ENCODE data around the gene VGLL4. TPM values are rescaled to one million over a fixed set of nuclear protein-coding genes. Genes with fewer than 3 reads are reported as not detected.

Gene VGLL4
- total RNA-seq, 1 experiment from 2014 or later = 43.0 TPM

- TF ChIP-seq ZNF281 (CRISPR knock-in tag; IDR thresholded peaks at IDR 0.05) = no peak
These were observed 8.6 kb downstream of the VGLL4 start (continued) for GRCh38 chr3:11634974-11635612.

DNA sequence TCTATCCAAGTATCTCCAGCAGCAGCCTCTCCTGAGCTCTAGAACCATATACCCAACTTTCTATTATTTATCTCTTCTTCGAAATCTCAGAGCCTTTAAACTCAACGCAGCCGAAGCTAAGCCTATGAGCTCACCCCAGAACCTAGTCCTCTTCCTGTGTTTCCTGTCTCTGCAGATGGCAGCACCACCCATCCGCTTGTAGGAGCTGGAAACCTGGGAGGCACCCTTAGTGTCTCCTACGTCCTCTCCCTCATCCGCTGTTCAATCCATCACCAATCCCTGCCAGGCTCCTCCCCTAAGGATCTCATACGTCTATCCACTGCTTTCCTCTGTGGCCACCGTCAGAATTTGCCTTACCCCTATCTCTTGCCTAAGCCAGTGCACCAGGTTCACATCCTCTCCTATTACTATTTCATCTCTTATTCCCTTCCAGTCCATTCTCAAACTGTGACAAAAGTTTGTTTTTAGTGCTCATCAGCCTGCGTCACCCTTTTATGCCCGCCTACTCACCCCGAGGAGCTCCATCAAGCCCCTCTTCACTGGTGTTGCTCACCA is 9.6 kb downstream of the VGLL4 start:
- POLR2A ChIA-PET = no interaction called here
- no peaks in the 10 kb centered on the region for H3K27me3 Mint-ChIP-seq (ENCODE audit: low read depth)
- H3K9me3 Mint-ChIP-seq = no peaks in the 10 kb centered on the region
- ATAC-seq (no peak), DNase-seq (ENCODE audit: low spot score) (no peak)
- TF ChIP-seq ZNF138 (CRISPR knock-in tag; conservative IDR thresholded peaks at IDR 0.05) (no peak), ZNF263 (CRISPR knock-in tag; IDR thresholded peaks at IDR 0.05; ENCODE audit: low read depth) (no peak), ZNF423 (CRISPR knock-in tag; IDR thresholded peaks at IDR 0.05) (no peak), MXD4 (CRISPR knock-in tag; IDR thresholded peaks at IDR 0.05; ENCODE audit: borderline replicate concordance) (no peak), GABPB1 (CRISPR knock-in tag; IDR thresholded peaks at IDR 0.05) (no peak), NFYB (CRISPR knock-in tag; conservative IDR thresholded peaks at IDR 0.05; ENCODE audit: low read depth) (no peak), ELF4 (CRISPR knock-in tag; IDR thresholded peaks at IDR 0.05; ENCODE audit: low read depth) (no peak), ATF2 (CRISPR knock-in tag; IDR thresholded peaks at IDR 0.05; ENCODE audit: borderline replicate concordance, low read depth) (no peak), IRF2 (CRISPR knock-in tag; IDR thresholded peaks at IDR 0.05; ENCODE audit: borderline replicate concordance, low read depth) (no peak)
- TF ChIP-seq, protein P1, sequence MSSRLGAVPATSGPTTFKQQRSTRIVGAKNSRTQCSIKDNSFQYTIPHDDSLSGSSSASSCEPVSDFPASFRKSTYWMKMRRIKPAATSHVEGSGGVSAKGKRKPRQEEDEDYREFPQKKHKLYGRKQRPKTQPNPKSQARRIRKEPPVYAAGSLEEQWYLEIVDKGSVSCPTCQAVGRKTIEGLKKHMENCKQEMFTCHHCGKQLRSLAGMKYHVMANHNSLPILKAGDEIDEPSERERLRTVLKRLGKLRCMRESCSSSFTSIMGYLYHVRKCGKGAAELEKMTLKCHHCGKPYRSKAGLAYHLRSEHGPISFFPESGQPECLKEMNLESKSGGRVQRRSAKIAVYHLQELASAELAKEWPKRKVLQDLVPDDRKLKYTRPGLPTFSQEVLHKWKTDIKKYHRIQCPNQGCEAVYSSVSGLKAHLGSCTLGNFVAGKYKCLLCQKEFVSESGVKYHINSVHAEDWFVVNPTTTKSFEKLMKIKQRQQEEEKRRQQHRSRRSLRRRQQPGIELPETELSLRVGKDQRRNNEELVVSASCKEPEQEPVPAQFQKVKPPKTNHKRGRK (CRISPR knock-in tag; IDR thresholded peaks at IDR 0.05; ENCODE audit: borderline replicate concordance) = no peak
- TF ChIP-seq, protein P2, sequence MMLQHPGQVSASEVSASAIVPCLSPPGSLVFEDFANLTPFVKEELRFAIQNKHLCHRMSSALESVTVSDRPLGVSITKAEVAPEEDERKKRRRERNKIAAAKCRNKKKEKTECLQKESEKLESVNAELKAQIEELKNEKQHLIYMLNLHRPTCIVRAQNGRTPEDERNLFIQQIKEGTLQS (CRISPR knock-in tag; conservative IDR thresholded peaks at IDR 0.05) = no peak
- peak overlapping the region; percentile 18; the same call in 1 of the 2 replicates for H3K27ac Mint-ChIP-seq
- CTCF ChIA-PET = interaction anchor here (0.8 to 1.0 kb wide), 2 partner anchors 77 to 96 kb away, joined by 3 read pairs; no protein-coding TSS in a partner anchor
- no peak overlapping the region for H3K4me3 Mint-ChIP-seq
- no peaks in the 10 kb centered on the region for H3K36me3 Mint-ChIP-seq
- peaks cover 68% of the 10 kb centered on the region for H3K4me1 Mint-ChIP-seq

DNA sequence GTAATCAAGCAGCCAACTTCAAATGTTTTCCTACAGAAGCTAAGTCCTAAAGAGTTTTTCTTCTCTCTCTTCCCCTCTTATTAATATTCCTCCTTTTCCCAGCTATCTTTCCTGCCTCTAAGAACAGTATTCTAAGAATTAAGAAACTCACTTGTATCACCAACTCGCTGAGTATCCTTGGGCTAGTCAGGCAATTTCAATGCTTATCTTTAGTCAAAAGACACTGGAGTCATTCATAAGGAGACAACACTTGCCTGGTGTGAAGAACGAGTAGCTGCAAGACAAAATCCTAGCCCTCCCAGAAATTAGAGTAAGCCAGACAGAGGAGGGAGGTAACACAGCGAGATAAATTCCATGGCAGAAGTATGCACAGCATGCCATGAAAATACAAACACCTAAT is 10.7 kb downstream of the VGLL4 start:
- DNase-seq (ENCODE audit: low spot score) (no peak), ATAC-seq (no peak)
- H3K4me3 Mint-ChIP-seq = no peak overlapping the region
- ChIA-PET POLR2A (no interaction called here), CTCF (no interaction called here)
- H3K36me3 Mint-ChIP-seq = no peaks in the 10 kb centered on the region
- H3K9me3 Mint-ChIP-seq = no peaks in the 10 kb centered on the region
- peaks cover 56% of the 10 kb centered on the region for H3K4me1 Mint-ChIP-seq
- no peaks in the 10 kb centered on the region for H3K27me3 Mint-ChIP-seq (ENCODE audit: low read depth)
- H3K27ac Mint-ChIP-seq = peak overlapping the region; percentile 7
- TF ChIP-seq AFF4 (CRISPR knock-in tag; IDR thresholded peaks at IDR 0.05; ENCODE audit: borderline replicate concordance) (no peak), SMAD4 (CRISPR knock-in tag; IDR thresholded peaks at IDR 0.05) (no peak), ZNF263 (CRISPR knock-in tag; IDR thresholded peaks at IDR 0.05; ENCODE audit: low read depth) (no peak), ZNF121 (CRISPR knock-in tag; IDR thresholded peaks at IDR 0.05) (no peak), JUN (CRISPR knock-in tag; IDR thresholded peaks at IDR 0.05) (no peak), NR2C2 (CRISPR knock-in tag; IDR thresholded peaks at IDR 0.05) (no peak), KAT7 (CRISPR knock-in tag; IDR thresholded peaks at IDR 0.05; ENCODE audit: borderline replicate concordance) (no peak)
- TF ChIP-seq, protein P3, sequence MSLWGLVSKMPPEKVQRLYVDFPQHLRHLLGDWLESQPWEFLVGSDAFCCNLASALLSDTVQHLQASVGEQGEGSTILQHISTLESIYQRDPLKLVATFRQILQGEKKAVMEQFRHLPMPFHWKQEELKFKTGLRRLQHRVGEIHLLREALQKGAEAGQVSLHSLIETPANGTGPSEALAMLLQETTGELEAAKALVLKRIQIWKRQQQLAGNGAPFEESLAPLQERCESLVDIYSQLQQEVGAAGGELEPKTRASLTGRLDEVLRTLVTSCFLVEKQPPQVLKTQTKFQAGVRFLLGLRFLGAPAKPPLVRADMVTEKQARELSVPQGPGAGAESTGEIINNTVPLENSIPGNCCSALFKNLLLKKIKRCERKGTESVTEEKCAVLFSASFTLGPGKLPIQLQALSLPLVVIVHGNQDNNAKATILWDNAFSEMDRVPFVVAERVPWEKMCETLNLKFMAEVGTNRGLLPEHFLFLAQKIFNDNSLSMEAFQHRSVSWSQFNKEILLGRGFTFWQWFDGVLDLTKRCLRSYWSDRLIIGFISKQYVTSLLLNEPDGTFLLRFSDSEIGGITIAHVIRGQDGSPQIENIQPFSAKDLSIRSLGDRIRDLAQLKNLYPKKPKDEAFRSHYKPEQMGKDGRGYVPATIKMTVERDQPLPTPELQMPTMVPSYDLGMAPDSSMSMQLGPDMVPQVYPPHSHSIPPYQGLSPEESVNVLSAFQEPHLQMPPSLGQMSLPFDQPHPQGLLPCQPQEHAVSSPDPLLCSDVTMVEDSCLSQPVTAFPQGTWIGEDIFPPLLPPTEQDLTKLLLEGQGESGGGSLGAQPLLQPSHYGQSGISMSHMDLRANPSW (CRISPR knock-in tag; conservative IDR thresholded peaks at IDR 0.05; ENCODE audit: low read depth) = no peak
- TF ChIP-seq, protein P2 (CRISPR knock-in tag; conservative IDR thresholded peaks at IDR 0.05) = no peak

Data from WTC11 (cell line).